Measurements from ENCODE around the gene IL17REL.

GRCh38 chr22:50048836-50049235 is 36.3 kb upstream of the IL17REL start:
- TF ChIP-seq CTCF (IDR thresholded peaks at IDR 0.05; ENCODE audit: insufficient read depth, low read depth, low read length): no peak
- no peak for TF ChIP-seq EZH2 (IDR thresholded peaks at IDR 0.05; ENCODE audit: insufficient read depth, low read length)
